GM03348 (cell line): Measurements from ENCODE around the gene ADGRA3.

Experiments used
- DNase-seq: peaks from one replicate; pipeline ENCODE4 v3.0.0; 2012; ENCODE audit warnings: low spot score

Gene ADGRA3

DNA sequence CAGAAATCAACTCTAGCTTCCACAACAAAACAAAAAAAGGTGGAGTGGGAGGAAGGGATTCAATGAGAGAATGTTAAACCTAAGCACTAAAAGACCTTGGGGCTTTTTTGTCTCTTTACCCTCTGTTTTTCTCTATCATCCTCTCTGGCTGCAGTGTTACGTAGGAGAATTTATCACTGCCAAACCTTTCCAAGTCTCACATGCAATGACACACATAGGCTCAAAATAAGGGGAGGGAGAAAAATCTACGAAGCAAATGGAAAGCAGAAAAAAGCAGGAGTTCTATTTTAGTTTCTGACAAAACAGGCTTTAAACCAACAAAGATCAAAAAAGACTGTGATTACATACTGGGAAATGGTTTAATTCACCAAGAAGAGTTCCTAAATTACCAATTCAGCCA is 152.1 kb downstream of the ADGRA3 start:
- DNase-seq, result no peak

DNA sequence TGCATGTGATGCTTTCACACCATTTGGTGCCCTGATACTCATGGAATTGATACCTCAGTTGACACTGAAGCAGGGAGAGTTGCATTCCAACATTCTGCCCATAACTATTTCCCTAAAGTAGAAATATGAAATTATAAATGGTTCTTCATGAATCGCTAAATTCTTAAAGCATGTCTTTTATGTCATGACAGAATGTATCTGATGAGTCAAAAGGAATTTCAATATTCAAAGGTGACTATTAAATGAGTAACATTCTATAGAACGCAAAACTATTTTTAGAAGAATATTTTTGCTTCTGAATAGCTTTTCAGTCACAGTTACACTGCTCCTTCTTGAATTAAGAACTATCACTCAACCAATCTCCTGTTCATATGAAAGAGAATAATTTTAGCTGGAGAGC is 152.8 kb downstream of the ADGRA3 start:
- no peak for DNase-seq

- DNase-seq, result peak; percentile 59
Measured at GRCh38 chr4:22356987-22357596, 158.8 kb downstream of the ADGRA3 start.

GRCh38 chr4:22348410-22348809 is 167.5 kb downstream of the ADGRA3 start:
- DNase-seq, result peak; percentile 44

- no peak for DNase-seq
Measured at GRCh38 chr4:22345678-22346077, 170.2 kb downstream of the ADGRA3 start.

GRCh38 chr4:22345055-22345454 is 170.8 kb downstream of the ADGRA3 start:
- DNase-seq, result no peak

GRCh38 chr4:22343606-22344005 is 172.3 kb downstream of the ADGRA3 start:
- DNase-seq, result no peak

- DNase-seq, result no peak
Measured at GRCh38 chr4:22339491-22339890, 176.4 kb downstream of the ADGRA3 start.

- DNase-seq, result no peak
Measured at GRCh38 chr4:22338796-22339195, 177.1 kb downstream of the ADGRA3 start.
